Measurements from ENCODE around the gene GALNT2. TPM values are rescaled to one million over a fixed set of nuclear protein-coding genes. Genes with fewer than 3 reads are reported as not detected.

The GALNT2 gene
- polyA plus RNA-seq, 1 of the 3 experiments (the other 2 are of a cell fraction), result 118 TPM

DNA sequence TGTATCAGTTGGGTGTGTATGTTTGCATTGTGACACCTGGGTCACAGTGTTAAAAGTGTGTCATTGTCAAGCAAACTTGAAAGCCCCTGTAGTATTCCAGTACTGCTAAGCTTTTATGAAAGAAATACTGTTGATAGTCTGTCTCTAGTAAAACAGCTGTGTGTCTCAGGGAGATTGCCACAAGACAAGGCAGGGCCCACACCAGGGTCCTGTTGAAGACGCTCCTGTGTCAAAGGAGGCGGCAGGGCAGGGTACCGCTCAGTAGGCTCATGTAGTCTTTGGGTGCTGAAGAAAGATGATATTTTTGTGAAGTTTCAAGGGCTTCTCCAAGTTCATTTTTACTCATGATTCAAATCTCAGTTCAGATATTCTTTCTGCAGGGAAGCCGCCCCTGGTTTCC lies 132.5 kb downstream of the GALNT2 start:
- Histone ChIP-seq H3K4me2 (no peak overlapping the region), H3K79me2 (ENCODE audit: insufficient read depth) (peaks cover 18% of the 10 kb centered on the region), H3K9me3 (no peaks in the 10 kb centered on the region), H3F3A (replicated peaks; ENCODE audit: insufficient read depth) (no peaks in the 10 kb centered on the region), H3K27me3 (ENCODE audit: insufficient read depth) (no peaks in the 10 kb centered on the region), H3K27ac (ENCODE audit: low read depth in 2 of 2, low read length in 1 of 2) (no peak overlapping the region), H3K4me3 (ENCODE audit: low read depth in 2 of 2, low read length in 1 of 2) (no peak overlapping the region), H4K20me1 (ENCODE audit: insufficient read depth) (0 out of 2 replicates have a peak, but pooled peaks cover 5% of the 10 kb centered on the region), H3K36me3 (replicated peaks in 1 of 2; ENCODE audit: control insufficient read depth in 1 of 2, insufficient read depth in 2 of 2, low read length in 1 of 2) (peaks cover 0 to 15% of the 10 kb centered on the region in 2 experiments), H3K9ac (no peak overlapping the region), H2AFZ (ENCODE audit: low read depth) (no peak overlapping the region), H3K4me1 (ENCODE audit: control insufficient read depth in 1 of 2, insufficient read depth in 2 of 2, low read depth in 1 of 2, low read length in 1 of 2) (peaks cover 0 to 11% of the 10 kb centered on the region in 2 experiments; a peak in 1 of 4 replicates), H3K9me2 (no peaks in the 10 kb centered on the region)
- no peak for TF ChIP-seq CHD2 (IDR thresholded peaks at IDR 0.05; ENCODE audit: low read length, partially characterized antibody)
- TF ChIP-seq, protein P1, sequence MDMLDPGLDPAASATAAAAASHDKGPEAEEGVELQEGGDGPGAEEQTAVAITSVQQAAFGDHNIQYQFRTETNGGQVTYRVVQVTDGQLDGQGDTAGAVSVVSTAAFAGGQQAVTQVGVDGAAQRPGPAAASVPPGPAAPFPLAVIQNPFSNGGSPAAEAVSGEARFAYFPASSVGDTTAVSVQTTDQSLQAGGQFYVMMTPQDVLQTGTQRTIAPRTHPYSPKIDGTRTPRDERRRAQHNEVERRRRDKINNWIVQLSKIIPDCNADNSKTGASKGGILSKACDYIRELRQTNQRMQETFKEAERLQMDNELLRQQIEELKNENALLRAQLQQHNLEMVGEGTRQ (IDR thresholded peaks at IDR 0.05; ENCODE audit: borderline replicate concordance, low read depth, low read length), result no peak
- 95% methylated on average over 4 of the region's 4 CpGs for WGBS (ENCODE audit: low lambda C conversion rate)
- POLR2A ChIA-PET, result no interaction called here
- CTCF ChIA-PET, result interaction anchor here (1.1 kb wide), 1 partner anchor 1535 kb away, joined by 3 read pairs; no protein-coding TSS in a partner anchor
- DNase-seq, result no peak

DNA sequence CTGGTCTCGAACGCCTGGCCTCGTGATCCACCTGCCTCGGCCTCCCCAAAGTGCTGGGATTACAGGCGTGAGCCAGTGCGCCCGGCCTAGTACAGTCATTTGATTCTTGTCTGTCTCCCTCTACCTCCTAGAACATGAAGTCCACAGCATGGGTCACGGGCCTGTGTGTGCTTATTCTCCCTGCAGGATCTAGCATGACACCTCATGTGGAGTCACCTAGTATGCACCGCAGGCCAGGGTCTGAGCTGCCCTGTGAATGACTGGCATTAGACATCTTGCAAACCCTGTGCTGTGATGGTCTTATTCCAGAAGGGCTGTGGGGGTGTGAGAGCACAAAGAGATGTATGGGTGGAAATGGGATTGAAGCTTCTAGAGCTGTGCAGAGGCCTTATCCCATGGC lies 133.2 kb downstream of the GALNT2 start:
- Histone ChIP-seq H3K4me1 (ENCODE audit: control insufficient read depth in 1 of 2, insufficient read depth in 2 of 2, low read depth in 1 of 2, low read length in 1 of 2) (peaks cover 5 to 6% of the 10 kb centered on the region in 2 experiments; a peak in 2 of 4 replicates), H3K9me3 (no peaks in the 10 kb centered on the region), H3K36me3 (replicated peaks in 1 of 2; ENCODE audit: control insufficient read depth in 1 of 2, insufficient read depth in 2 of 2, low read length in 1 of 2) (peaks cover 2 to 16% of the 10 kb centered on the region in 2 experiments), H3K4me2 (no peak overlapping the region), H3K9ac (no peak overlapping the region), H4K20me1 (ENCODE audit: insufficient read depth) (0 out of 2 replicates have a peak, but pooled peaks cover 5% of the 10 kb centered on the region), H3K27me3 (ENCODE audit: insufficient read depth) (no peaks in the 10 kb centered on the region), H3F3A (replicated peaks; ENCODE audit: insufficient read depth) (no peaks in the 10 kb centered on the region), H3K27ac (ENCODE audit: low read depth in 2 of 2, low read length in 1 of 2) (no peak overlapping the region), H3K4me3 (ENCODE audit: low read depth in 2 of 2, low read length in 1 of 2) (no peak overlapping the region), H2AFZ (ENCODE audit: low read depth) (no peak overlapping the region), H3K9me2 (no peaks in the 10 kb centered on the region), H3K79me2 (ENCODE audit: insufficient read depth) (peaks cover 18% of the 10 kb centered on the region)
- POLR2A ChIA-PET, result no interaction called here
- 96% methylated on average over 9 of the region's 9 CpGs for WGBS (ENCODE audit: low lambda C conversion rate)
- CTCF ChIA-PET, result interaction anchor here (1.2 to 1.6 kb wide), 2 partner anchors 11 to 88 kb away, joined by 3 read pairs; no protein-coding TSS in a partner anchor
- TF ChIP-seq RAD21 (IDR thresholded peaks at IDR 0.05; ENCODE audit: low read length) (no peak), FOXM1 (IDR thresholded peaks at IDR 0.05; ENCODE audit: low read depth) (no peak), RFX5 (IDR thresholded peaks at IDR 0.05; ENCODE audit: low read length) (no peak)
- TF ChIP-seq, protein P2, sequence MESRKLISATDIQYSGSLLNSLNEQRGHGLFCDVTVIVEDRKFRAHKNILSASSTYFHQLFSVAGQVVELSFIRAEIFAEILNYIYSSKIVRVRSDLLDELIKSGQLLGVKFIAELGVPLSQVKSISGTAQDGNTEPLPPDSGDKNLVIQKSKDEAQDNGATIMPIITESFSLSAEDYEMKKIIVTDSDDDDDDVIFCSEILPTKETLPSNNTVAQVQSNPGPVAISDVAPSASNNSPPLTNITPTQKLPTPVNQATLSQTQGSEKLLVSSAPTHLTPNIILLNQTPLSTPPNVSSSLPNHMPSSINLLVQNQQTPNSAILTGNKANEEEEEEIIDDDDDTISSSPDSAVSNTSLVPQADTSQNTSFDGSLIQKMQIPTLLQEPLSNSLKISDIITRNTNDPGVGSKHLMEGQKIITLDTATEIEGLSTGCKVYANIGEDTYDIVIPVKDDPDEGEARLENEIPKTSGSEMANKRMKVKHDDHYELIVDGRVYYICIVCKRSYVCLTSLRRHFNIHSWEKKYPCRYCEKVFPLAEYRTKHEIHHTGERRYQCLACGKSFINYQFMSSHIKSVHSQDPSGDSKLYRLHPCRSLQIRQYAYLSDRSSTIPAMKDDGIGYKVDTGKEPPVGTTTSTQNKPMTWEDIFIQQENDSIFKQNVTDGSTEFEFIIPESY (IDR thresholded peaks at IDR 0.05; ENCODE audit: borderline replicate concordance, low read depth), result no peak
- TF ChIP-seq, protein P3, sequence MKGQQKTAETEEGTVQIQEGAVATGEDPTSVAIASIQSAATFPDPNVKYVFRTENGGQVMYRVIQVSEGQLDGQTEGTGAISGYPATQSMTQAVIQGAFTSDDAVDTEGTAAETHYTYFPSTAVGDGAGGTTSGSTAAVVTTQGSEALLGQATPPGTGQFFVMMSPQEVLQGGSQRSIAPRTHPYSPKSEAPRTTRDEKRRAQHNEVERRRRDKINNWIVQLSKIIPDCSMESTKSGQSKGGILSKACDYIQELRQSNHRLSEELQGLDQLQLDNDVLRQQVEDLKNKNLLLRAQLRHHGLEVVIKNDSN (IDR thresholded peaks at IDR 0.05; ENCODE audit: borderline replicate concordance, low read depth), result no peak
- TF ChIP-seq, protein P4, sequence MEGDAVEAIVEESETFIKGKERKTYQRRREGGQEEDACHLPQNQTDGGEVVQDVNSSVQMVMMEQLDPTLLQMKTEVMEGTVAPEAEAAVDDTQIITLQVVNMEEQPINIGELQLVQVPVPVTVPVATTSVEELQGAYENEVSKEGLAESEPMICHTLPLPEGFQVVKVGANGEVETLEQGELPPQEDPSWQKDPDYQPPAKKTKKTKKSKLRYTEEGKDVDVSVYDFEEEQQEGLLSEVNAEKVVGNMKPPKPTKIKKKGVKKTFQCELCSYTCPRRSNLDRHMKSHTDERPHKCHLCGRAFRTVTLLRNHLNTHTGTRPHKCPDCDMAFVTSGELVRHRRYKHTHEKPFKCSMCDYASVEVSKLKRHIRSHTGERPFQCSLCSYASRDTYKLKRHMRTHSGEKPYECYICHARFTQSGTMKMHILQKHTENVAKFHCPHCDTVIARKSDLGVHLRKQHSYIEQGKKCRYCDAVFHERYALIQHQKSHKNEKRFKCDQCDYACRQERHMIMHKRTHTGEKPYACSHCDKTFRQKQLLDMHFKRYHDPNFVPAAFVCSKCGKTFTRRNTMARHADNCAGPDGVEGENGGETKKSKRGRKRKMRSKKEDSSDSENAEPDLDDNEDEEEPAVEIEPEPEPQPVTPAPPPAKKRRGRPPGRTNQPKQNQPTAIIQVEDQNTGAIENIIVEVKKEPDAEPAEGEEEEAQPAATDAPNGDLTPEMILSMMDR (IDR thresholded peaks at IDR 0.05), result no peak
- no peak for DNase-seq
